ENCODE measurements around the gene CLSTN2. TPM values are rescaled to one million over a fixed set of nuclear protein-coding genes. Genes with fewer than 3 reads are reported as not detected.

Gene CLSTN2
- total and polyA plus RNA-seq, 2 of the 4 experiments (the other 2 are of a cell fraction), result under 0.01 to 0.07 TPM

DNA sequence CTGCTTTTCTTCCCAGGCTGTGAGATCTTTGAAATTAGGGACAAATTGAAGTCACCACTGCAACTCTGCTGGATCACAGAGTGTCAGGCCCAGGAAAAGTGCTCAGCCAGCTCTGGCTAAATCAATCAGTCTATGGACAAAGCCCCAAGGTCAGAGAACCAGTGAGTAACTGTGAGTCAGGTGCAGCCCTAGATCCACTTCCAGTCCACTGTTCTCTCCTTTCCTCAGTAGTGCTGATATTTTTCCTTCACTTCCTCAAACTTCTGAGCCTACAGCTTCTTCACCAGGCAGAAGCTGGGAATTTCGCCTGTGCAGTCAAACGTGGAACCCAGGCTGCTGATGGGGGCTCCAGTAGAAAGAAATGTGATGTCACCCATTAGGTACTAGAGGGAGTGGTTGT lies 667.8 kb downstream of the CLSTN2 start:
- ChIA-PET CTCF (no interaction called here), POLR2A (ENCODE audit: unreplicated experiment) (no interaction called here)
- in situ Hi-C loops (cut with MboI; ENCODE audit: low sequenced_read_pairs), result no loop called here

More for the DNA sequence above, 667.8 kb downstream of the CLSTN2 start:
- no peak overlapping the region for H4K5ac ChIP-seq (ENCODE audit: low read depth, low read length)
- no peak overlapping the region for H2AK5ac ChIP-seq (ENCODE audit: low read depth, low read length)
- H3K4me1 ChIP-seq (ENCODE audit: control insufficient read depth, insufficient read depth, low read length), result no peaks in the 10 kb centered on the region
- H3K23ac ChIP-seq (ENCODE audit: low read depth, low read length), result no peak overlapping the region
- intact Hi-C loops (cut with micrococcal nuclease), result no loop called here
- no peak overlapping the region for H2BK5ac ChIP-seq (ENCODE audit: low read depth, low read length, poor library complexity, severe bottlenecking)
- no peak overlapping the region for H3K4me3 ChIP-seq (ENCODE audit: insufficient read depth, low read depth, low read length)
- no peaks in the 10 kb centered on the region for H4K20me1 ChIP-seq (ENCODE audit: insufficient read depth, low read length)
- H2BK120ac ChIP-seq (ENCODE audit: low read depth, low read length), result no peak overlapping the region
- no peak overlapping the region for H3K56ac ChIP-seq (ENCODE audit: extremely low read depth, insufficient read depth, low read length)
- no TSS peak for BruUV-seq (replicated peaks)
- no peak overlapping the region for H2BK20ac ChIP-seq (ENCODE audit: low read depth, low read length)
- DNase-seq, result no peak
- H4K8ac ChIP-seq (ENCODE audit: low read depth in 2 of 2, low read length in 2 of 2), result no peak overlapping the region
- H2AK9ac ChIP-seq (replicated peaks; ENCODE audit: low read depth, low read length, poor library complexity), result no peak overlapping the region
- no peak for ATAC-seq (ENCODE audit: low read depth)
- peaks cover 8% of the 10 kb centered on the region for H3K9me3 ChIP-seq (ENCODE audit: control insufficient read depth, insufficient read depth, low read length)
- no peak overlapping the region for H3K14ac ChIP-seq (replicated peaks; ENCODE audit: low read depth, low read length)
- no peak overlapping the region for H2BK15ac ChIP-seq (ENCODE audit: low read depth, low read length)
- dilution Hi-C loops (cut with HindIII; ENCODE audit: low sequenced_read_pairs, unreplicated experiment), result no loop called here
- H3K4me2 ChIP-seq (ENCODE audit: low read depth, low read length), result no peak overlapping the region
- H3K18ac ChIP-seq (ENCODE audit: low read depth, low read length), result no peak overlapping the region
- H4K91ac ChIP-seq (ENCODE audit: insufficient read depth, low read depth, low read length), result no peak overlapping the region
- H3K36me3 ChIP-seq (ENCODE audit: control insufficient read depth, insufficient read depth, low read length), result no peaks in the 10 kb centered on the region
- TF ChIP-seq SMC3 (IDR thresholded peaks at IDR 0.05; ENCODE audit: low read depth, low read length) (no peak), RFX5 (IDR thresholded peaks at IDR 0.05; ENCODE audit: low read depth, low read length) (no peak), MAZ (IDR thresholded peaks at IDR 0.05; ENCODE audit: borderline replicate concordance, low read depth, low read length) (no peak)
- H3K4ac ChIP-seq (ENCODE audit: low read depth, low read length), result no peak overlapping the region
- H3K9ac ChIP-seq (ENCODE audit: low read depth, low read length), result no peak overlapping the region
- H2AFZ ChIP-seq (replicated peaks; ENCODE audit: low read length, poor library complexity), result no peak overlapping the region
- H3K27me3 ChIP-seq (ENCODE audit: control insufficient read depth, insufficient read depth, low read length), result no peaks in the 10 kb centered on the region
- H3K27ac ChIP-seq (ENCODE audit: insufficient read depth, low read length), result no peak overlapping the region
- H3K9me1 ChIP-seq (ENCODE audit: insufficient read depth, low read length), result no peaks in the 10 kb centered on the region
- no peaks in the 10 kb centered on the region for H3K79me1 ChIP-seq (ENCODE audit: low read depth in 1 of 2, low read length in 2 of 2)
- WGBS, 2 experiments (ENCODE audit: extremely low coverage in 2 of 2, insufficient read length in 1 of 2), result no CpG with 5 or more reads among the region's 2 CpGs

Data from IMR-90 (cell line).